Fibroblast of skin of scalp (primary cell): ENCODE results near the gene MEGF8.
A peak's percentile ranks its signal among the peaks of the same experiment; 100 is the strongest.
"Not testable (repeated sequence)": the region's sequence is repeated elsewhere in the genome, so short reads cannot be mapped to it uniquely, and the experiment has no call there.

ENCODE experiments used
- DNase-seq: peaks from one replicate; pipeline ENCODE4 v3.0.0-alpha.2; 2013

MEGF8 gene

GRCh38 chr19:42311657-42312056, 13.8 kb upstream of the MEGF8 start:
- no peak for DNase-seq

- DNase-seq, result no peak
Observed at GRCh38 chr19:42312370-42312769, 13.1 kb upstream of the MEGF8 start.

GRCh38 chr19:42313096-42313839, 12.2 kb upstream of the MEGF8 start, which contains the start of gene TMEM145:
TSS of gene TMEM145 (plus strand) at chr19:42313309. CDS start at chr19:42313377, 68 bp downstream.
- DNase-seq, result peak; percentile 38

- DNase-seq, result no peak
Observed at GRCh38 chr19:42313840-42314755, 11.3 kb upstream of the MEGF8 start.

GRCh38 chr19:42315024-42315423, 10.4 kb upstream of the MEGF8 start:
- DNase-seq, result no peak

- DNase-seq, result no peak
Observed at GRCh38 chr19:42316223-42317211, 8.9 kb upstream of the MEGF8 start.

- DNase-seq, result no peak
Observed at GRCh38 chr19:42317535-42317934, 7.9 kb upstream of the MEGF8 start.

- no peak for DNase-seq
Observed at GRCh38 chr19:42322305-42322704, 3.1 kb upstream of the MEGF8 start.

- no peak for DNase-seq
Observed at GRCh38 chr19:42323473-42323851, 2.0 kb upstream of the MEGF8 start.

GRCh38 chr19:42323852-42324654, 1.4 kb upstream of the MEGF8 start:
- DNase-seq, result no peak

GRCh38 chr19:42324655-42325307, 654 bp upstream of the MEGF8 start:
- no peak for DNase-seq

GRCh38 chr19:42325896-42326771, 699 bp downstream of the MEGF8 start:
- no peak for DNase-seq

- no peak for DNase-seq
Observed at GRCh38 chr19:42326969-42327368, 1.5 kb downstream of the MEGF8 start.

- no peak for DNase-seq
Observed at GRCh38 chr19:42327381-42327780, 1.9 kb downstream of the MEGF8 start.

GRCh38 chr19:42328106-42328505, 2.7 kb downstream of the MEGF8 start:
- no peak for DNase-seq

GRCh38 chr19:42328854-42329253, 3.4 kb downstream of the MEGF8 start:
- no peak for DNase-seq

GRCh38 chr19:42330241-42330711, 4.8 kb downstream of the MEGF8 start:
- peak; percentile 62 for DNase-seq

GRCh38 chr19:42331333-42331732, 5.9 kb downstream of the MEGF8 start:
- DNase-seq, result not testable (repeated sequence)

GRCh38 chr19:42332059-42332458, 6.6 kb downstream of the MEGF8 start:
- no peak for DNase-seq

- no peak for DNase-seq
Observed at GRCh38 chr19:42333018-42333417, 7.6 kb downstream of the MEGF8 start.
